Kidney (tissue), 14 donors: ENCODE results near the gene CPNE7. TPM values are rescaled to one million over a fixed set of nuclear protein-coding genes. Genes with fewer than 3 reads are reported as not detected.

Experiments used
- DNase-seq, 5 donors: peaks; one replicate each; pipeline ENCODE4 v3.0.0-alpha.2; 2013 to 2020
- FAIRE-seq: peaks from 2 replicates; lab custom pipeline; 2012; peaks lifted over from hg19 to GRCh38; lab: Jason Lieb, UNC
- H3K27ac ChIP-seq, 2 donors: one replicate each; pipeline ENCODE4 v1.7.0; 2013; ENCODE audit warnings: low read depth in 2 of 2, low read length in 2 of 2, inconsistent platforms in 1 of 2
- H3K27me3 ChIP-seq: one replicate; pipeline ENCODE4 v1.7.1; 2013; ENCODE audit warnings: low read length, inconsistent platforms; ENCODE audit not compliant: control insufficient read depth, insufficient read depth
- H3K36me3 ChIP-seq, 3 donors: one replicate each; pipeline versions ENCODE4 v1.7.0 to v1.7.1; 2013; ENCODE audit warnings: low read length in 3 of 3, control low read depth in 1 of 3, inconsistent platforms in 1 of 3; ENCODE audit not compliant: insufficient read depth in 3 of 3, control insufficient read depth in 2 of 3
- H3K4me1 ChIP-seq, 3 donors: one replicate each; pipeline versions ENCODE4 v1.7.0 to v1.7.1; 2013; ENCODE audit warnings: low read length in 3 of 3, inconsistent platforms in 1 of 3, low read depth in 1 of 3; ENCODE audit not compliant: control insufficient read depth in 2 of 3, insufficient read depth in 2 of 3
- H3K4me3 ChIP-seq, 3 donors: one replicate each; pipeline versions ENCODE4 v1.7.0 to v1.8.1; 2013; ENCODE audit warnings: low read length in 3 of 3, control low read depth in 1 of 3, inconsistent platforms in 1 of 3
- H3K9ac ChIP-seq, 3 donors: one replicate each; pipeline versions ENCODE4 v1.7.0 to v1.7.1; 2013; ENCODE audit warnings: low read length in 3 of 3, control low read depth in 1 of 3, inconsistent platforms in 1 of 3
- H3K9me3 ChIP-seq, 3 donors: one replicate each; pipeline versions ENCODE4 v1.7.0 to v1.7.1; 2013; ENCODE audit warnings: low read length in 3 of 3, control low read depth in 1 of 3, inconsistent platforms in 1 of 3; ENCODE audit not compliant: control insufficient read depth in 2 of 3, insufficient read depth in 1 of 3
- intact Hi-C: fragments of 100-400 bp; cut with DNase I; formaldehyde crosslinking; loops from one replicate; pipeline ENCODE4 v1.11.1; 2022
- polyA plus RNA-seq: library from polyadenylated mRNA; stranded (reverse); fragments of 350-450 nt; fragmentation: Illumina TruSeq; extraction: RNeasy Lipid Tissue Mini Kit (QIAGEN cat#74804); gene quantifications from one replicate; pipeline ENCODE4 v1.2.3, GENCODE V29; 2014; ENCODE audit warnings: low read depth, low replicate concordance; ENCODE audit not compliant: insufficient read depth
- total RNA-seq: library from RNA; stranded (reverse); fragmentation: NEBNext Ultra II Directional; extraction: Animal tissue kit (Norgen Biotek cat#: 25700); gene quantifications from one replicate; pipeline ENCODE4 v1.2.1, GENCODE V29; 2021
- TF ChIP-seq, protein P1 (sequence below): IDR thresholded peaks from 3 replicates; pipeline ENCODE4 v1.5.1; 2012; ENCODE audit warnings: mild to moderate bottlenecking, moderate library complexity, borderline replicate concordance; ENCODE audit not compliant: insufficient read depth; ENCODE audit errors: extremely low read depth
- donor health status: control.
- donor health status: control.
- donor health status: control.
- donor health status: control.
- donor health status: control.
- donor health status: DM: yes; HTN: yes; CAD: no.
- donor health status: Normal renal cell carcinoma (clear cell type).

Gene CPNE7
- total and polyA plus RNA-seq, 2 donors from 2014 or later, result 1.5 to 13.7 TPM

DNA sequence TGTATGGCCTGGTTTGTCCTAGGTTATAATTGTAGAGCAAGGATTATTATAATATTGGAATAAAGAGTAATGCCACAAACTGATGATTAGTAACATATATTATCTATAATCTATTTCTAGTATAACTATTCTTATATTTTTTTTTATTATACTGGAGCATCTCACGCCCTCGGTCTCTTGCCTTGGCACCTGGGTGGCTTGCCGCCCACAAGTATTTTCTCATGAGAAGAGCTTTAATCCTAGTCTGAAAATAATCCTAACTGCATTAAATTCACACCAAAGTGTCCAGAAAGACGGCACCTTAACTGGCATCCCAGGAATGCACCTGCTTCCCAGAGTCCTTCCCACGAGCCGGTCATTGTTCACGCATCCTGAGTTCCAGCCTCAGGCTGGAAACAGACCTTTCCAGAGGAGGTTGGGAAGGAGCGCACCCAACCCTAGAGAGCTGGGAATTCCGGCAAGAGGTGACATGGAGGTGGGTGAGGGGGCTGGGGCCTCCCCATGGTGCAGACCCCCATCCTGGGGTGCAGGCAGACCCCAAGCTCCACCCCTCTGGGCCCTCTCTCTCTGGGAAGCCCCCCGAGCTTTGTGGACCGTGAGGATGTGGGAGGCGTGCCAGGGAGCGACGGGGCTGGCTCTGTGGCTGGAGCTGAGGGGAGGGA is 66.0 kb downstream of the CPNE7 start:
- no peak overlapping the region for H3K9ac ChIP-seq
- DNase-seq (peak in 4 of 5 donors; percentile 52 to 71 (median 66)), FAIRE-seq (no peak)
- peaks cover 0 to 9% (median 7%) of the 10 kb centered on the region in 3 donors for H3K36me3 ChIP-seq
- H3K4me3 ChIP-seq, result no peak overlapping the region
- no peak overlapping the region for H3K27ac ChIP-seq
- H3K27me3 ChIP-seq, result no peaks in the 10 kb centered on the region
- intact Hi-C loops, result loop anchor here (10.0 kb wide), 1 partner anchor 67 kb away; the partner anchor contains the start of gene CPNE7
- TF ChIP-seq, protein P1, sequence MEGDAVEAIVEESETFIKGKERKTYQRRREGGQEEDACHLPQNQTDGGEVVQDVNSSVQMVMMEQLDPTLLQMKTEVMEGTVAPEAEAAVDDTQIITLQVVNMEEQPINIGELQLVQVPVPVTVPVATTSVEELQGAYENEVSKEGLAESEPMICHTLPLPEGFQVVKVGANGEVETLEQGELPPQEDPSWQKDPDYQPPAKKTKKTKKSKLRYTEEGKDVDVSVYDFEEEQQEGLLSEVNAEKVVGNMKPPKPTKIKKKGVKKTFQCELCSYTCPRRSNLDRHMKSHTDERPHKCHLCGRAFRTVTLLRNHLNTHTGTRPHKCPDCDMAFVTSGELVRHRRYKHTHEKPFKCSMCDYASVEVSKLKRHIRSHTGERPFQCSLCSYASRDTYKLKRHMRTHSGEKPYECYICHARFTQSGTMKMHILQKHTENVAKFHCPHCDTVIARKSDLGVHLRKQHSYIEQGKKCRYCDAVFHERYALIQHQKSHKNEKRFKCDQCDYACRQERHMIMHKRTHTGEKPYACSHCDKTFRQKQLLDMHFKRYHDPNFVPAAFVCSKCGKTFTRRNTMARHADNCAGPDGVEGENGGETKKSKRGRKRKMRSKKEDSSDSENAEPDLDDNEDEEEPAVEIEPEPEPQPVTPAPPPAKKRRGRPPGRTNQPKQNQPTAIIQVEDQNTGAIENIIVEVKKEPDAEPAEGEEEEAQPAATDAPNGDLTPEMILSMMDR, result no peak
- no peaks in the 10 kb centered on the region for H3K9me3 ChIP-seq
- H3K4me1 ChIP-seq, result peaks cover 0 to 4% (median 0%) of the 10 kb centered on the region in 3 donors

DNA sequence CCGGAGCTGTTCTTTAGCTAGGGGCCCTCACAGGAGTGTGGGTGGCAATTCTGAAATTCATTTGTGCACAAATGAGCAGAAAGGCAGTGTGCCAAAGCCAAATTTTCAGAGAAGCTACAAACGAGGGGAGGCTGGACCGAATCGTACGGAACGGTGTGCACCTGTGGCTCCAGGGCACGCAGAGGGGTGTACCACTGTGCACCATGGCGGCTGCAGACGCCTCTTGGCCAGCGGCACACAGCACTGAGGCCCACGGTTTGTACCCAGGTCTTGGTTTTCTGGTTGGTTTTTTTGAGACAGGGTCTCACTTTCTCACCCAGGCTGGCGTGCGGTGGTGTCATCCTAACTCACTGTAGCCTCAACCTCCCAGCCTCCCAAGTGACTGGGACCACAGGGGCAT is 67.0 kb downstream of the CPNE7 start:
- DNase-seq (no peak), FAIRE-seq (no peak)
- Histone ChIP-seq H3K4me3 (no peak overlapping the region), H3K36me3 (peaks cover 2 to 12% (median 9%) of the 10 kb centered on the region in 3 donors), H3K4me1 (peaks cover 0 to 4% (median 0%) of the 10 kb centered on the region in 3 donors), H3K27me3 (no peaks in the 10 kb centered on the region), H3K27ac (no peak overlapping the region), H3K9ac (no peak overlapping the region), H3K9me3 (no peaks in the 10 kb centered on the region)
- intact Hi-C loops, result loop anchor here (10.0 kb wide), 1 partner anchor 68 kb away; the partner anchor contains the start of gene CPNE7
- TF ChIP-seq, protein P1, result no peak

DNA sequence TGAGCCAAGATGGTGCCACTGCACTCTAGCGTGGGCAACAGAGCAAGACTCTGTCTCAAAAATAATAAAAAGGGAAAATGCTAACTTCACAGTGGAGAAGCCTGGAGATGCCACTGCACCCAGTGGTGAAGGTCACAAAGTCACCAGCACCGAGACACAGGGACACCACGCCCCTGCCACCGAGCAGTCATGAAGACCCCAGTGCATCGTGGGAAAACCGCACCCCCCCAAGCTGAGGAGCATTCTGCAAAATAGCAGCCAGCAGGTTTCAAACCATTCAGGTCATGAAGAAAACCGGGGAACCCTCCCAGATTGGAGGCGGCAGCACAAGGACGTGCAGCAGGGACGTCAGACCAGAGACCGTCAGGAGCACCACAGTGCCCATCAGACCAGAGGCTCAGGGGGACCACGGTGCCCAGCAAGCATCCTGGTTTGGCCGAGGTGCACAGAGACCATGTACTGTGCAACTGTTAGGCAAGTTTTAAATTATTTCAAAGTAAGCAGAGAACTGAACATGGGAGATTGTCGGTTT is 68.3 kb downstream of the CPNE7 start:
- H3K4me3 ChIP-seq, result no peak overlapping the region
- intact Hi-C loops, result loop anchor here (10.0 kb wide), 1 partner anchor 69 kb away; the partner anchor contains the start of gene CPNE7
- H3K27ac ChIP-seq, result no peak overlapping the region
- no peak for FAIRE-seq
- H3K4me1 ChIP-seq, result peaks cover 0 to 4% (median 0%) of the 10 kb centered on the region in 3 donors
- H3K27me3 ChIP-seq, result no peaks in the 10 kb centered on the region
- no peak overlapping the region for H3K9ac ChIP-seq
- no peaks in the 10 kb centered on the region for H3K9me3 ChIP-seq
- TF ChIP-seq, protein P1, result no peak
- peaks cover 2 to 12% (median 9%) of the 10 kb centered on the region in 3 donors for H3K36me3 ChIP-seq
- DNase-seq, result no peak
